Stimulated activated naive B cell treated with anti-CD40 and anti-IgM and Interleukin-4, amounts not matched to agents 10 μg/mL and 1 μg/mL and 100 μg/mL, for 72 hours (primary cell): ENCODE measurements around the gene NDUFAF7.
"Not testable (repeated sequence)": the region's sequence is repeated elsewhere in the genome, so short reads cannot be mapped to it uniquely, and the experiment has no call there.

Experiments used
- ATAC-seq, 2 donors: fragments of 150-1000 bp; cut with Tn5 transposase; replicated peaks; 2 replicates each; pipeline ENCODE4 v1.10.0; 2021; ENCODE audit warnings: moderate library complexity in 1 of 2
- DNase-seq: peaks from one replicate; pipeline ENCODE4 v3.0.0; 2021
- H3K27ac Mint-ChIP-seq: one replicate; pipeline ENCODE4 v1.8.0; 2022; ENCODE audit warnings: mild to moderate bottlenecking, mixed read lengths
- H3K27me3 Mint-ChIP-seq, 2 donors: one replicate each; pipeline ENCODE4 v1.8.0; 2022; ENCODE audit warnings: mixed read lengths in 2 of 2
- H3K36me3 Mint-ChIP-seq, 2 donors: one replicate each; pipeline ENCODE4 v1.8.0; 2022; ENCODE audit warnings: mixed read lengths in 2 of 2, mild to moderate bottlenecking in 1 of 2
- H3K4me1 Mint-ChIP-seq, 2 donors: one replicate each; pipeline ENCODE4 v1.8.0; 2022; ENCODE audit warnings: mixed read lengths in 2 of 2, mild to moderate bottlenecking in 1 of 2
- H3K4me3 Mint-ChIP-seq, 2 donors: one replicate each; pipeline ENCODE4 v1.8.0; 2022; ENCODE audit warnings: mild to moderate bottlenecking in 2 of 2, mixed read lengths in 2 of 2, moderate library complexity in 1 of 2
- H3K9me3 Mint-ChIP-seq, 2 donors: one replicate each; pipeline ENCODE4 v1.8.0; 2022; ENCODE audit warnings: mixed read lengths in 2 of 2, mild to moderate bottlenecking in 1 of 2

NDUFAF7 gene

GRCh38 chr2:37282746-37283145, 51.3 kb downstream of the NDUFAF7 start:
- no peak for ATAC-seq
- Mint-ChIP-seq H3K4me1 (no peaks in the 10 kb centered on the region), H3K27ac (no peak overlapping the region), H3K4me3 (no peak overlapping the region), H3K9me3 (no peaks in the 10 kb centered on the region), H3K27me3 (no peaks in the 10 kb centered on the region), H3K36me3 (peaks cover 13 to 20% of the 10 kb centered on the region in 2 donors)
- DNase-seq = no peak

DNA sequence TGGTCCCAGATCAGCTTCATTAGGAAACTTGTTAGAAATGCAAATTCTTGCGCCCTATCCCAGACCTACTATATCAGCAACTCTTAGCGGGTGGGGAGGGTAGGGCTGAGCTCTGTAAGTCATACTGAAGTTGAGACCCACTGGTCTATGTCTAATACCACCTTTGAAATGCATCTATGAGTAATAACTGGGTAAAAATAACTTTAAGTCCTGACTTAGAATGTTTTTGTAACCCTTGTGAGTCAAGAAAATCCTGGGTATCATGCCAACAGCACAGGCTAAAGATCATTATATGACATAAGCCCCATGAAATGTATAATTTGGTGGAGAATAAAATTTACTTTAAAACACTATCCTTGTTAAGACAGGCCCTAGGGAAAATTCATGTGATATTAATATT, 51.7 kb downstream of the NDUFAF7 start:
- Mint-ChIP-seq H3K27ac (no peak overlapping the region), H3K27me3 (no peaks in the 10 kb centered on the region), H3K4me1 (no peaks in the 10 kb centered on the region), H3K36me3 (peaks cover 16 to 24% of the 10 kb centered on the region in 2 donors), H3K4me3 (no peak overlapping the region), H3K9me3 (no peaks in the 10 kb centered on the region)
- DNase-seq (no peak), ATAC-seq (no peak)

DNA sequence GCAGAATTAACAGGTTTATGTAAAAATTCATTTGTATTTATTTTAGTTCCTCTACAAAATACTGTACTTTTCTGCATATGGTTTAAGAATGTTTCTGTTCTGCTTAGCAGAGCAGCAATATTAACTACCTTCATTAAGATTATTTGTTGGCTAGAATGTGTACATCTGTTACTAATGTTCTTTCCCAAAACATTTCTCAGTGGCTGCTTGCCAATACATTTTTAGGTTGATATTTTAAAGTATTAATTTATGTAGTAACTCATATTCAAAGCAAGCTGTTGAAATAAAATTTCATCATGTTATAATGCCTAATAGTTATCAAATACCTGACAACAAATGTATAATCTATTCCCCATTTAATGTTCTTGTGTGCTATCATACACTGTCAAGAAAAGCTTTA, 52.9 kb downstream of the NDUFAF7 start:
- H3K4me3 Mint-ChIP-seq = no peak overlapping the region
- H3K4me1 Mint-ChIP-seq = no peaks in the 10 kb centered on the region
- H3K27ac Mint-ChIP-seq = no peak overlapping the region
- DNase-seq (no peak), ATAC-seq (no peak)
- no peaks in the 10 kb centered on the region for H3K9me3 Mint-ChIP-seq
- no peaks in the 10 kb centered on the region for H3K27me3 Mint-ChIP-seq
- peaks cover 16 to 30% of the 10 kb centered on the region in 2 donors for H3K36me3 Mint-ChIP-seq

- Mint-ChIP-seq H3K27me3 (no peaks in the 10 kb centered on the region), H3K9me3 (no peaks in the 10 kb centered on the region), H3K36me3 (peaks cover 17 to 36% of the 10 kb centered on the region in 2 donors), H3K27ac (no peak overlapping the region), H3K4me1 (peaks cover 4 to 12% of the 10 kb centered on the region in 2 donors), H3K4me3 (no peak overlapping the region)
- DNase-seq = no peak
- ATAC-seq = peak; percentile 63 to 64
Measured at GRCh38 chr2:37287966-37288365, 56.5 kb downstream of the NDUFAF7 start.

DNA sequence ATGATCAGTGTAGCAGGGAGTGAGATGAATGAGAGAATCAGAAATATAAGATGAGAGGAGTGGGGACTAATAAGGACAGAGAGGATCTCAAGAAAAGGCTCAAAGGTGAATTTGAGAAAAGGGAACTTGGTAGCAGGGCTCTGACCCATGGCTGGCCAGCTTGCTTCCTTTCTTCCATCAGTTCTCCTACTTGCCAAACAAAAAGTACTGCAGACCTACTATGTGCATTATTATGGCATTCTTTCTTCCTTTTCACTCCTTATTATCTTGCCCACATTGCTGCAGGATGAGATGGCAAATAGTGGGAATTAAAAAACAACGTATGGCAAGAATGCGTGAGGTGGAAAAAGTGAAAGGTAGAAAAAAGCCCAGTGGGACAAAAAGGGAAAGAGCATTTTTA, 60.2 kb downstream of the NDUFAF7 start:
- H3K27ac Mint-ChIP-seq = no peak overlapping the region
- H3K36me3 Mint-ChIP-seq = peaks cover 20 to 38% of the 10 kb centered on the region in 2 donors
- ATAC-seq = no peak
- H3K4me3 Mint-ChIP-seq = no peak overlapping the region
- peaks cover 11 to 27% of the 10 kb centered on the region in 2 donors for H3K4me1 Mint-ChIP-seq
- DNase-seq = no peak
- no peaks in the 10 kb centered on the region for H3K27me3 Mint-ChIP-seq
- no peaks in the 10 kb centered on the region for H3K9me3 Mint-ChIP-seq

- not testable (repeated sequence) for DNase-seq, ATAC-seq, H3K9me3 Mint-ChIP-seq, H3K27me3 Mint-ChIP-seq, H3K4me3 Mint-ChIP-seq, H3K27ac Mint-ChIP-seq
- Mint-ChIP-seq H3K4me1 (peaks cover 21 to 40% of the 10 kb centered on the region in 2 donors), H3K36me3 (peaks cover 17 to 28% of the 10 kb centered on the region in 2 donors)
Measured at GRCh38 chr2:37294858-37295257, 63.4 kb downstream of the NDUFAF7 start.

GRCh38 chr2:37295469-37296073, 64.1 kb downstream of the NDUFAF7 start:
- DNase-seq (no peak), ATAC-seq (peak; percentile 42 to 52)
- Mint-ChIP-seq H3K36me3 (peaks cover 16 to 31% of the 10 kb centered on the region in 2 donors), H3K9me3 (peaks cover 0 to 1% of the 10 kb centered on the region in 2 donors), H3K27ac (no peak overlapping the region), H3K4me1 (peaks cover 23 to 46% of the 10 kb centered on the region in 2 donors), H3K27me3 (no peaks in the 10 kb centered on the region), H3K4me3 (no peak overlapping the region)

GRCh38 chr2:37297632-37298031, 66.2 kb downstream of the NDUFAF7 start:
- Mint-ChIP-seq H3K36me3 (peaks cover 7 to 19% of the 10 kb centered on the region in 2 donors), H3K4me3 (no peak overlapping the region), H3K27ac (no peak overlapping the region), H3K27me3 (no peaks in the 10 kb centered on the region), H3K4me1 (peaks cover 22 to 48% of the 10 kb centered on the region in 2 donors), H3K9me3 (peaks cover 0 to 1% of the 10 kb centered on the region in 2 donors)
- ATAC-seq = no peak
- no peak for DNase-seq
